K562 (cell line): Measurements from ENCODE around the gene MED15. TPM values are rescaled to one million over a fixed set of nuclear protein-coding genes. Genes with fewer than 3 reads are reported as not detected.
A peak's percentile ranks its signal among the peaks of the same experiment; 100 is the strongest.

Experiments used
- ELK3 ChIP-seq: fragments of 450-650 bp; formaldehyde crosslinking; IDR thresholded peaks from 2 replicates; pipeline ENCODE4 v1.4.0; 2020; ENCODE audit warnings: mild to moderate bottlenecking
- HDAC2 ChIP-seq: fragments of 450-650 bp; IDR thresholded peaks from 2 replicates; pipeline ENCODE4 v1.6.1; 2016; ENCODE audit warnings: mild to moderate bottlenecking
- L3MBTL2 ChIP-seq: fragments of 450-650 bp; IDR thresholded peaks from 2 replicates; pipeline ENCODE4 v1.6.1; 2016; ENCODE audit warnings: mild to moderate bottlenecking, moderate library complexity
- PBX2 ChIP-seq, 2 experiments: IDR thresholded peaks in 1 of 2; conservative IDR thresholded peaks in 1 of 2; 2 replicates each; pipeline ENCODE4 v1.6.1; 2016; ENCODE audit warnings: low read depth in 2 of 2, mild to moderate bottlenecking in 1 of 2, missing compliant biosample characterization in 1 of 2, missing genetic modification characterization in 1 of 2, moderate library complexity in 1 of 2
- RFX1 ChIP-seq: fragments of 450-650 bp; IDR thresholded peaks from 2 replicates; pipeline ENCODE4 v1.6.1; 2016; ENCODE audit warnings: mild to moderate bottlenecking, moderate library complexity
- RHOXF2B ChIP-seq: fragments of 250-450 bp; sonication (Bioruptor Pico); conservative IDR thresholded peaks from 2 replicates; pipeline ENCODE4 v1.5.1; 2021
- SMARCB1 ChIP-seq: IDR thresholded peaks from 2 replicates; pipeline ENCODE4 v1.6.1; 2011; ENCODE audit warnings: improper control_type of control experiment, low read depth; ENCODE audit not compliant: insufficient read length
- THRB ChIP-seq: fragments of 450-650 bp; formaldehyde crosslinking; conservative IDR thresholded peaks from 2 replicates; pipeline ENCODE4 v1.4.0; 2022; ENCODE audit warnings: mild to moderate bottlenecking, missing genetic modification characterization
- ZC3H4 ChIP-seq: sonication (generic); formaldehyde crosslinking; IDR thresholded peaks from 2 replicates; pipeline ENCODE4 v1.9.0; 2021; ENCODE audit warnings: missing genetic modification reagents, borderline replicate concordance
- ZNF583 ChIP-seq: fragments of 250-450 bp; sonication (Bioruptor Pico); IDR thresholded peaks from 2 replicates; pipeline ENCODE4 v1.4.0; 2020
- ZNF592 ChIP-seq: fragments of 450-650 bp; IDR thresholded peaks from 2 replicates; pipeline ENCODE4 v1.6.1; 2017; ENCODE audit warnings: antibody characterized with exemption, mild to moderate bottlenecking
- ZNF609 ChIP-seq: sonication (generic); formaldehyde crosslinking; IDR thresholded peaks from 2 replicates; pipeline ENCODE4 v1.8.1; 2023; ENCODE audit warnings: missing genetic modification reagents, mild to moderate bottlenecking, borderline replicate concordance
- ZNF695 ChIP-seq: fragments of 450-650 bp; formaldehyde crosslinking; IDR thresholded peaks from 2 replicates; pipeline ENCODE4 v1.4.0; 2020; ENCODE audit warnings: mild to moderate bottlenecking, moderate library complexity
- polyA plus RNA-seq, 8 experiments: library from polyadenylated mRNA; depleted of rRNA in 4 of 8; stranded (reverse) in 5 of 8; unstranded in 3 of 8; fragments of >200 nt; fragmentation: Nextera tagmentation in 2 of 8; fragmentation: Illumina TruSeq in 1 of 8; extraction: Ambion mirVana in 2 of 8; extraction: Trizol in 1 of 8; gene quantifications; 2 replicates each; pipeline versions ENCODE4 v1.2.1 to v1.2.3, GENCODE V29; 2011 to 2014; ENCODE audit warnings: inconsistent platforms in 1 of 8, missing spikeins in 1 of 8
- total RNA-seq, 7 experiments: library from RNA; depleted of rRNA in 6 of 7; stranded (reverse); fragments of >200 nt in 6 of 7; fragmentation: Illumina TruSeq in 2 of 7; extraction: Trizol in 2 of 7; gene quantifications; 2 replicates each; pipeline versions ENCODE4 v1.2.1 to v1.2.3, GENCODE V29; 2011 to 2021; ENCODE audit warnings: low replicate concordance in 1 of 7

The MED15 gene
- total and polyA plus RNA-seq, 9 of the 15 experiments (the other 6 are each of a cell fraction or from before 2014, with no cell fraction given): 4.0 to 271 (median 60.1) TPM

GRCh38 chr22:20634560-20635226, 127.3 kb downstream of the MED15 start (continued):
- TF ChIP-seq ZNF592 (no peak), ZNF695 (CRISPR knock-in tag) (no peak), THRB (no peak), SMARCB1 (no peak), ZNF583 (CRISPR knock-in tag) (no peak), RFX1 (no peak), L3MBTL2 (no peak), PBX2 (CRISPR knock-in tag; IDR thresholded peaks at IDR 0.05; ENCODE audit: low read depth) (no peak), PBX2 (tag; conservative IDR thresholded peaks at IDR 0.05; ENCODE audit: low read depth) (no peak), ZC3H4 (CRISPR knock-in tag) (0 out of 2 replicates have a peak, but pooled peaks have one; percentile 8), ZNF609 (0 out of 2 replicates have a peak, but pooled peaks have one; percentile 20), ELK3 (CRISPR knock-in tag) (no peak), HDAC2 (no peak), RHOXF2B (no peak)
